Measurements from ENCODE around the gene GH2. TPM values are rescaled to one million over a fixed set of nuclear protein-coding genes. Genes with fewer than 3 reads are reported as not detected.
A peak's percentile ranks its signal among the peaks of the same experiment; 100 is the strongest.
"Not testable (repeated sequence)": the region's sequence is repeated elsewhere in the genome, so short reads cannot be mapped to it uniquely, and the experiment has no call there.

GH2 gene
- total RNA-seq, 1 donor from 2014 or later: not detected

DNA sequence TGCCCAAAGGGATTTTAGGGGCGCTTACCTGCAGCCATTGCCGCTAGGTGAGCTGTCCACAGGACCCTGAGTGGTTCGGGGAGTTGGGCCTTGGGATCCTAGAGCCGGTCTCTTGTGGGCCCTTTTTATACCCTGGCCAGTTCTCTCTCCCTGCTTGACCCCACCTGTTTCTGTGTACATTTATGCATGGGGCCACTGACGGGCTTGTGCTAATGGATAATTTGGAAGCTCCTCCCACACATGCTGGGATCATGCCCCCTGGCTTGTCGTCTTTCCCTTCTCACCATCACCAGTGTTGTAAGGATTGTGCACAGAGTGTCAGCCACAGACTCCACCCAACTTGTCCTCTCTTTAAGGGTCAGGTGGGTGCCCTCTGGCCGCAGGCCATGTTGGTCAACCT, 8.2 kb downstream of the GH2 start, which contains the start of gene CSH2:
CSH2 (minus strand) TSS at position 101 of the 400 bp plus-strand sequence; CDS start at position 38, 63 bp downstream.
- ATAC-seq: not testable (repeated sequence)

DNA sequence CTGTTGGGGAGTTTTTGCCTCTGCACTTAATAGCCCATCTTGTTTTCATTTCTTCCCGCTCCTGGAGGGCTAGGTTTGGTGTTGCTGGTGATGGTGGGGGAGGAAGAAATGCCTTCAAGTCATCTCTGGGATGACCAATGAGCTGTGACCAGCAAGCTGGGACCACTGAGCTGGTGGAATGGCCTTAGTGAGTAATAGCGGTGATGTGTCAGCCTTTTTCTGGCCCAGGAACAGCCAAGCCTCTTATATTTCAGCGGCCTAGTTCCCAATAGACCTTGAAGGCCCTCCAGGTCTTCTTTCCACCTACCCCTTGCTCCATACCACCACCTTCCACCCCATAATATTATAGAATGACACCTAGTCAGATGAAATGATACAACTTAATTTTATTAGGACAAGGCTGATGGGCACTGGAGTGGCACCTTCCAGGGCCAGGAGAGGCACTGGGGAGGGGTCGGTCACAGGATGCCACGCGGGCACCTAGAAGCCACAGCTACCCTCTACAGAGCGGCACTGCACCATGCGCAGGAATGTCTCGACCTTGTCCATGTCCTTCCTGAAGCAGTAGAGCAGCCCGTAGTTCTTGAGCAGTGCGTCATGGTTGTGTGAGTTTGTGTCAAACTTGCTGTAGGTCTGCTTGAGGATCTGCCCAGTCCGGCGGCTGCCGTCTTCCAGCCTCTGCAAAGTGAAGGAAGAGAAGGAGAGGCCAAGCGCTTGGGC, 9.9 kb downstream of the GH2 start:
- ATAC-seq: not testable (repeated sequence)

DNA sequence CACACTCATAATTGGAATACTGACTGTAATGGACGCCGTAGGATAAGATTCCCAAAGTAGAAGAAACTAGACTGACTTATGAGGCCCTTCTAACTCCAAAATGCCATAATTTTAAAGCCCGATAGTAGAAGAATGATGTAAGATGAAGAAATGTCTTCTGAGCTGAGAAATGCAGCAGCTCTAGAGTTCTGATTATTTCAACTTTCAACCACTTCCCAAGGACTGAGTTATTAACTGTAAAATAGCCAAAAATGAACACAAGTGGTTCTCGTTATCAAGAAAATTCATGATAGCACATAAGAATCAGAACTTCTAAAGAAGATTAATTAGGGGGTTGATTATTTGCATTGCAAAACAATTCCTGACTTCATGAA, 11.5 kb downstream of the GH2 start:
- not testable (repeated sequence) for ATAC-seq

- ATAC-seq: not testable (repeated sequence)
Measured at GRCh38 chr17:63869491-63870291, 12.1 kb downstream of the GH2 start.

DNA sequence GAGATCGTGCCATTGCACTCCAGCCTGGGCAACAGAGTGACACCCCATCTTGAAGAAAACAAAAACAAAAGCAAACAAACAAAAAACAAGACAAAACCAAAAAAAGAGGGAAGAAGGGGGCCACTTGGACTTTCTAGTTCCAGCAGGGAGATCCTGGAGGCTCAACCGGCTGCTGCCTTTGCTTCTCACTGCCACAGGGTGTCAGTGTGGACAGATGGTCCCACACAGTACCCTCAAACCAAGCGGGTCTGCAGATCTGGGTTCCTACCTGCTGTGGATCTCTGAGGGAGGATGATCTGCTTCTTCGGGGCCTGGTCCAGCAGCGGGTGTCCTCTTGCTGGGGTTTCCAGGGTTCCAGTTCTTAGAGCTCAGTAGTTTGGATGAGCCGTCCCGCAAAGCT, 15.1 kb downstream of the GH2 start:
- ATAC-seq: not testable (repeated sequence)

DNA sequence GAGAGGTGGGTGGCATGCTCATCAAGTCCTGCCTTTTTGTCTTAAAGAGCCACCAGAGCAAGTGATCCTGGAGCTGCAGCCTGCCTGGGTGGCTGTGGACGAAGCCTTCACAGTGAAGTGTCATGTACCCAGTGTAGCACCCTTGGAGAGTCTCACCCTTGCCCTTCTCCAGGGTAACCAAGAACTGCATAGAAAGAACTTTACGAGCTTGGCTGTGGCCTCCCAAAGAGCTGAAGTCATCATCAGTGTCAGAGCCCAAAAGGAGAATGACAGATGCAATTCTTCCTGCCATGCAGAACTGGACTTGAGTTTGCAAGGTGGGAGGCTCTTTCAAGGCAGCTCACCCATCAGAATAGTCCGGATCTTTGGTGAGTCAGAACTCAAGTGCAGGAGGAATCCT, 22.5 kb downstream of the GH2 start:
- no peak for ATAC-seq

DNA sequence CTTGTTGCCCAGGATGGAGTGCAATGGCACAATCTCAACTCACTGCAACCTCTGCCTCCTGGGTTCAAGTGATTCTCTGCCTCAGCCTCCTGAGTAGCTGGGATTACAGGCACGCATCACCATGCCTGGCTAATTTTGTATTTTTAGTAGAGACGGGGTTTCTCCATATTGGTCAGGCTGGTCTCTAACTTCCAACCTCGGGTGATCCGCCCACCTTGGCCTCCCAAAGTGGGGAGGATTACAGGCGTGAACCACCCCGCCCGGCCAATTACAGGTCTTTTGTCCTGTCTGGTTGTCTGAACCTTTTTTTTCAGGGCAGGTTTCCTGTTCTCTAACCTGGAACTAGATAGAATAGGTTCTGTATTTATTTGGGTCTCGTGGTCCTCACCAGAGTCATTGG, 25.3 kb downstream of the GH2 start:
- not testable (repeated sequence) for ATAC-seq

DNA sequence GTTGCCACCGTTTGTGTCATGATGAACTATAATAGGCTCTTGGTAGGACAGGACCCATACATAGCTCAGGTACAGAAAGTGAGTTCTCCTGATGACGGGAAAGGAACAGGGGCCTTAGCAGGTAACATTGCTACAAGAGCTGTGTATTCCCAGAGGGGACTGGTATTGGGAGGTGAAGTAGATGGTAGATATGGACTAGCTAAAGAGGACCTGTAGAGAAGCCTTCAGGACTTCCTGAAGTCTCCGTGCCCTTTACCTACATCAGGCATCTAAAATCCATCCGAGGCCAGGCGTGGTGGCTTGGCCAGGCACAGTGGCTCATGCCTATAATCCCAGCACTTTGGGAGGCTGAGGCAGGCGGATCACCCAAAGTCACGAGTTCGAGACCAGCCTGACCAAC, 26.6 kb downstream of the GH2 start:
- ATAC-seq: no peak

- ATAC-seq: no peak
Measured at GRCh38 chr17:63854709-63855108, 27.0 kb downstream of the GH2 start.

- ATAC-seq: no peak
Measured at GRCh38 chr17:63853260-63853659, 28.5 kb downstream of the GH2 start.

GRCh38 chr17:63850401-63850800, 31.3 kb downstream of the GH2 start:
- ATAC-seq: no peak

- ATAC-seq: peak; percentile 87
Measured at GRCh38 chr17:63848834-63849689, 32.7 kb downstream of the GH2 start.

GRCh38 chr17:63847525-63848249, 34.1 kb downstream of the GH2 start:
- no peak for ATAC-seq

GRCh38 chr17:63845509-63845908, 36.2 kb downstream of the GH2 start:
- no peak for ATAC-seq

DNA sequence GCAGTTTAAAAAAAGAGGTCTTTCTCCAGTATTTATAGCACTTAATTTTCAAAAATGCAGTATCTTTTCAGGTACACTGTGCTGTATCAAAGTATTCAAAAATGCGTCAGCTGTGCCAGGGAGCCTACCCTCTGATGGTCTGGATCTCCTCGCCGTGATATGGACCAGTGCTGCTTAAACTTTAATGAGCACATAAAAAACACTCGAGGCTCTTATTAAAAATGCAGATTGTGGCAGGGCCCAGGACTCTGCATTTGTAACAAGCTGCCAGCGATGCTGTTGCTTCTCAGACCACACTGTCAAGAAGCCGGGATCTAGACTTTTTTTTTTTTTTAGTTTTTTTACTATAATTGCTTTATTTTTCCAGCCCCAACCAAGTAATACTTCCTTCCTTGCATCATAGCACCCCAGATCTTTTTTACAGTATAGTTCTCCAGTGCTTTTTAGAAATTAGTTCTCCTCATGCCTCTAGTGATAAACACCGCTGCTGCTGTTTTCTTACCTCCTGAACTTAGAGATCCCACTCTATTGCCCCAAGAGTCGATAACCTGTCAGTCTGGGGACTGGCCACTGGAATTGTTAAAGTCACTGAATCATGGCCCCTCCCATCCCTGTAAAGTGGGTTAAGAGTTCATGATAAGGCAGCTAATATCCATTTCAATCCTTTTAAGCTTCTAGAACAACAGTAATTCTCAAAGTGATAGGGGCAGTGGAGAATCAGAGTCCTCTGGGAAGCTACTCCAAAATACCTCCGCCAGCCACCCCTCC, 37.6 kb downstream of the GH2 start:
- no peak for ATAC-seq

GRCh38 chr17:63843387-63843888, 38.3 kb downstream of the GH2 start:
- ATAC-seq: not testable (repeated sequence)

DNA sequence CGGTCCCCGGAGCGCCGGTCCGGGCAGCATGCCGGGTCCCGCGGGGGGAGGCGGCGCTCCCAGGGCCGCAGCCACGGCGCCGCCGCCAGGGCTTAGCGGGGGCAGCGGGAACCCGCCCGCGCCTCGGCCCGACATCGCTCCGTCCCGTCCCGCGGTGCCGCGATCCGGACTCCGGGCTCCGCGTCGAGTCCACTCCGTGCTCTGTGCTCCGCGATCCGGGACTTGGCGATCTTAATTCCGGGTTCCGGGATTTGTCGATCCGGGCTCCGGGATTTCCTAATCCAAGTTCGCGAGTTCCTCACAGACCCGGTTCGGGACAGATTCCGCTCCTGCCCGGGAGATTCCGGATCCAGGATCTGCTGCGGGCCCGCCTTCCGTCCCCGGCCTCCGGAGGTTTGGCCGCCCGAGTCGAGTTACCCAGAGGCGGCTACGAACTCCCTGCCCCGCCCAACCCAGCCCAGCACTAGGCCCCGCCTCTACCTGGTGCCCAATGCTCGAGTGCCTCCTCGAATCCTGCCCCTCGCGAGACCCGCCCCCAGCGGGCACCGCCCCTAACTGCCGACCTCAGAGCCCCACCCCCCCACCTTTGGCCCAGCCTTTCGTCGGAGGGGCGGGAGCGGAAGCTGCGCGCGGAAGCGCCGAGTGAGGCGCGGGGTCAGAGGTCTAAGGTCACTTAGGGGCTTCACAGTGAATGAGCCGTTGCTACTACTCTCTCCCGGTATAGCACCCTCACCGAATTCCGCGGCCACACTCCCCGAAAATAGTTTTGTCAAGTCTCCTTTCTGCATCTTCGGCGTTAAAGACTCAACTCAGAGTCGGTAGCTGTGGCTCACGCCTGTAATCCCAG, 39.0 kb downstream of the GH2 start, which contains the start of gene SMARCD2:
SMARCD2 (minus strand) TSS at position 146 of the 847 bp plus-strand sequence; CDS start at position 135, 11 bp downstream.
- ATAC-seq: peak; percentile 92

- no peak for ATAC-seq
Measured at GRCh38 chr17:63842173-63842539, 39.6 kb downstream of the GH2 start.

- no peak for ATAC-seq
Measured at GRCh38 chr17:63841350-63842172, 40.2 kb downstream of the GH2 start.
